Hepatocyte (in vitro differentiated cells): ENCODE data around the gene LCN2. TPM values are rescaled to one million over a fixed set of nuclear protein-coding genes. Genes with fewer than 3 reads are reported as not detected.
A peak's percentile ranks its signal among the peaks of the same experiment; 100 is the strongest.

Source experiments
- DNase-seq: peaks from one replicate; pipeline ENCODE4 v3.0.0-alpha.2; 2016; ENCODE audit warnings: low spot score
- H2AFZ ChIP-seq: fragments of 200-600 bp; sonication (generic); 2 replicates; pipeline ENCODE4 v1.6.0; 2016; ENCODE audit warnings: antibody characterized with exemption, mild to moderate bottlenecking
- H3K27ac ChIP-seq: fragments of 200-600 bp; sonication (generic); 2 replicates; pipeline ENCODE4 v1.5.1; 2016; ENCODE audit warnings: mild to moderate bottlenecking
- H3K27me3 ChIP-seq: fragments of 200-600 bp; sonication (generic); 2 replicates; pipeline ENCODE4 v1.6.1; 2016
- H3K36me3 ChIP-seq: fragments of 200-600 bp; sonication (generic); replicated peaks from 2 replicates; pipeline ENCODE4 v1.5.1; 2016; ENCODE audit warnings: low read depth; ENCODE audit not compliant: insufficient read depth
- H3K4me1 ChIP-seq: fragments of 200-600 bp; sonication (generic); 2 replicates; pipeline ENCODE4 v1.5.1; 2016; ENCODE audit warnings: mild to moderate bottlenecking, moderate library complexity; ENCODE audit not compliant: insufficient read depth
- H3K4me2 ChIP-seq: fragments of 200-600 bp; sonication (generic); 2 replicates; pipeline ENCODE4 v1.6.0; 2016
- H3K4me3 ChIP-seq: fragments of 200-600 bp; sonication (generic); 2 replicates; pipeline ENCODE4 v1.5.1; 2016; ENCODE audit warnings: mild to moderate bottlenecking
- H3K79me2 ChIP-seq: fragments of 200-600 bp; sonication (generic); 2 replicates; pipeline ENCODE4 v1.6.0; 2017; ENCODE audit warnings: mild to moderate bottlenecking
- H3K9me2 ChIP-seq: fragments of 200-600 bp; sonication (generic); replicated peaks from 2 replicates; pipeline ENCODE4 v1.6.0; 2017; ENCODE audit warnings: mild to moderate bottlenecking; ENCODE audit not compliant: insufficient read depth
- H3K9me3 ChIP-seq: fragments of 200-600 bp; sonication (generic); 2 replicates; pipeline ENCODE4 v1.5.1; 2016; ENCODE audit warnings: low read depth, mild to moderate bottlenecking
- H4K20me1 ChIP-seq: fragments of 200-600 bp; sonication (generic); 2 replicates; pipeline ENCODE4 v1.6.0; 2016; ENCODE audit warnings: mild to moderate bottlenecking; ENCODE audit not compliant: insufficient read depth, poor library complexity, severe bottlenecking
- EZH2 ChIP-seq: fragments of 200-600 bp; sonication (generic); IDR thresholded peaks from 2 replicates; pipeline ENCODE4 v1.6.1; 2016; ENCODE audit warnings: antibody characterized with exemption, mild to moderate bottlenecking, borderline replicate concordance
- EZH2phosphoT487 ChIP-seq: fragments of 200-600 bp; sonication (generic); IDR thresholded peaks from one replicate; pipeline ENCODE4 v1.6.1; 2018; ENCODE audit warnings: antibody characterized with exemption, mild to moderate bottlenecking, low read depth, moderate library complexity; ENCODE audit not compliant: unreplicated experiment, severe bottlenecking
- WGBS: methylation state at CpG from one replicate; pipeline ENCODE4 v1.1.6; 2016; ENCODE audit warnings: low lambda C conversion rate; ENCODE audit errors: missing lambda C conversion rate; 5-methylcytosine and 5-hydroxymethylcytosine counted together
- polyA plus RNA-seq: library from polyadenylated mRNA; unstranded; fragments of >200 nt; fragmentation: Nextera tagmentation; extraction: Ambion mirVana; gene quantifications from 2 replicates; pipeline ENCODE4 v1.2.1, GENCODE V29; 2016
- total RNA-seq: library from RNA; depleted of rRNA; stranded (reverse); fragments of >200 nt; gene quantifications from 2 replicates; pipeline ENCODE4 v1.2.3, GENCODE V29; 2014
- TF ChIP-seq, protein P1 (sequence below): fragments of 200-600 bp; sonication (generic); IDR thresholded peaks from 2 replicates; pipeline ENCODE4 v1.5.1; 2016; ENCODE audit warnings: antibody characterized with exemption, mild to moderate bottlenecking; ENCODE audit not compliant: poor library complexity

The LCN2 gene
- total and polyA plus RNA-seq, 2 experiments from 2014 or later, result 5.3 to 12.8 TPM

DNA sequence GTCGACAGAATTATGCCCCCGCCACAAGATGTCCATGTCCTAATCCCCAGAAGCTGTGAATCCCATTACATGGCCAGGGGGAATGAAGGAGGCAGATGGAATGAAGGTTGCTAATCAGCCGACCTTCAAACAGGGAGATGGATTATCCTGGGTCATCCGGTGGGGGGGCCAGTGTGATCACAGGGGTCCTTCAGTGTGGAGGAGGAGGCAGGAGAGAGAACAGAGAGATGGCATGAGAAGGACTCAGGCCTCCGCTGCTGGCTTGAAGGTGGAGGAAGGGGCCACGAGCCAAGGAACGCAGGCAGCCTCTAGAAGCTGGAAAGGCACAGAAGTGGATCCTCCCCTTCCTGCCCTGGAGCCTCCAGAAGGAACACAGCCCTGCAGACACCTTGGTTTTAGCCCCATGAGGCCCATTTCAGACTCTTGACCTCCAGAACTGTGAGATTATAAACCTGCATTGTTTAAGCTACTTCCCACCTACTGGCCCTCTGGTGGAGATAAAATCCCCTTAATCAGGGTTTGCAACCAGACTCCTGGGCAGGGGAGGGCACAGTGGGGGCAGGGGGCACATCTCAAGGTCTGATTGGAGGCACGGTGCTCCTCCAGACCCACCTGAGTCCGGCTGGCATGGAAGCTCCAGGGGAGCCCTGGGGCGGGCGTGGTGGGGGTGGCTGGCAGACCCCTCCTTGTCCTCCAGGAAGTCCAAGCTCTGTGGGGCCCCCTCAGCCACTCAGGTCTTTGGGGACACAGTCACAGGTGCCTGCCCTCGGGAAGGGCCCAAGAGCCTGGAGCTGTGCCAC lies 35.5 kb upstream of the LCN2 start:
- Histone ChIP-seq H3K36me3 (no peaks in the 10 kb centered on the region), H3K4me2 (peak overlapping the region; percentile 57), H2AFZ (no peak overlapping the region), H3K9me2 (no peaks in the 10 kb centered on the region), H3K4me1 (peaks cover 18% of the 10 kb centered on the region), H3K27ac (peak overlapping the region; percentile 100), H3K79me2 (peaks cover 20% of the 10 kb centered on the region), H3K27me3 (no peaks in the 10 kb centered on the region), H4K20me1 (no peaks in the 10 kb centered on the region), H3K9me3 (no peaks in the 10 kb centered on the region), H3K4me3 (no peak overlapping the region)
- TF ChIP-seq, protein P1, sequence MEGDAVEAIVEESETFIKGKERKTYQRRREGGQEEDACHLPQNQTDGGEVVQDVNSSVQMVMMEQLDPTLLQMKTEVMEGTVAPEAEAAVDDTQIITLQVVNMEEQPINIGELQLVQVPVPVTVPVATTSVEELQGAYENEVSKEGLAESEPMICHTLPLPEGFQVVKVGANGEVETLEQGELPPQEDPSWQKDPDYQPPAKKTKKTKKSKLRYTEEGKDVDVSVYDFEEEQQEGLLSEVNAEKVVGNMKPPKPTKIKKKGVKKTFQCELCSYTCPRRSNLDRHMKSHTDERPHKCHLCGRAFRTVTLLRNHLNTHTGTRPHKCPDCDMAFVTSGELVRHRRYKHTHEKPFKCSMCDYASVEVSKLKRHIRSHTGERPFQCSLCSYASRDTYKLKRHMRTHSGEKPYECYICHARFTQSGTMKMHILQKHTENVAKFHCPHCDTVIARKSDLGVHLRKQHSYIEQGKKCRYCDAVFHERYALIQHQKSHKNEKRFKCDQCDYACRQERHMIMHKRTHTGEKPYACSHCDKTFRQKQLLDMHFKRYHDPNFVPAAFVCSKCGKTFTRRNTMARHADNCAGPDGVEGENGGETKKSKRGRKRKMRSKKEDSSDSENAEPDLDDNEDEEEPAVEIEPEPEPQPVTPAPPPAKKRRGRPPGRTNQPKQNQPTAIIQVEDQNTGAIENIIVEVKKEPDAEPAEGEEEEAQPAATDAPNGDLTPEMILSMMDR, result no peak
- TF ChIP-seq EZH2phosphoT487, result no peak
- TF ChIP-seq EZH2, result no peak
- DNase-seq, result no peak
- 93% methylated on average over 12 of the region's 12 CpGs for WGBS

DNA sequence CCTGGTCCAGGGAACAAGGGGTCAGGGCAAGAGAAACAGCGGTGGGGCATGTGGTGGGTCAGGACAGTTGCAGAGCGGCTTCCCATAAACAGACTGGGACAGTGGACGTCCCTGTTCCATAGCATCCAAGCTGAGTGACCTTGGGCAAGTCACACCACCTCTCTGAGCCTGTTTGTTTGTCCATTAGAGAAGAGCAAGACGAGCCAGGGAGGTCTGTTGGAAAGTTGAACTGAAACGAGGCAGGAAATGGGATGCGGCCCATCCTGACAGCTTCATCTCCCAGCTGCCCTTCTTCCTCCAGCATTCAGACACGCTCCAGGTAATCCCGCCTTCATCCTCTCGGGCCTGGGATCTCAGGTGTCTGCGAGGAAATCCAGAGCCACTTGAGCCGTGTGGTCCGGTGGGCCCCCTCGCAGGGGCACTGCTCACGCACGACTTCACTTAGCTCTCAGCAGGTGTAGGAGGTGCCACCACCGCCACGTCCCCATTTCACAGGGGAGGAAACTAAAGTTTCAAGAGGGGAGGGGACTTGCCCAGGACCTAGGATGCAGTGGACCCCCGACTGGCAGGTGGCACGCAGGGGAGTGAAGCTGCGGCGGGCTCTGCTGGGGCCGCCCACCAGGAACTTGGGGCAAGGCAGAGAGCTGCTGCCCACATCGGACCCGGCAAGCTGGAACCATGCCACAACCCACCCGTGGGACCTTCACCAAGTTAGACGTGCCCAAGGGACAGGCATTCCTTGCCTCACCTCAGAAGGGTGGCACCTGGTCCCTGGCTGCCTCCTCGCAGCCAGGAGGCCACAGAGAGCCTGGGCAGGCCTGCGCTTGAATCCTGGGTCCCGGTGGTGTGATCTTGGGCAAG lies 34.7 kb upstream of the LCN2 start:
- Histone ChIP-seq H3K27ac (peak overlapping the region; percentile 100), H3K79me2 (peaks cover 19% of the 10 kb centered on the region), H3K27me3 (no peaks in the 10 kb centered on the region), H4K20me1 (no peaks in the 10 kb centered on the region), H3K4me1 (peaks cover 18% of the 10 kb centered on the region), H2AFZ (no peak overlapping the region), H3K9me3 (no peaks in the 10 kb centered on the region), H3K9me2 (no peaks in the 10 kb centered on the region), H3K4me2 (peak overlapping the region; percentile 57), H3K4me3 (no peak overlapping the region), H3K36me3 (no peaks in the 10 kb centered on the region)
- DNase-seq, result no peak
- WGBS, result 83% methylated on average over 29 of the region's 29 CpGs
- TF ChIP-seq EZH2phosphoT487 (no peak), EZH2 (no peak)
- TF ChIP-seq, protein P1, result no peak

DNA sequence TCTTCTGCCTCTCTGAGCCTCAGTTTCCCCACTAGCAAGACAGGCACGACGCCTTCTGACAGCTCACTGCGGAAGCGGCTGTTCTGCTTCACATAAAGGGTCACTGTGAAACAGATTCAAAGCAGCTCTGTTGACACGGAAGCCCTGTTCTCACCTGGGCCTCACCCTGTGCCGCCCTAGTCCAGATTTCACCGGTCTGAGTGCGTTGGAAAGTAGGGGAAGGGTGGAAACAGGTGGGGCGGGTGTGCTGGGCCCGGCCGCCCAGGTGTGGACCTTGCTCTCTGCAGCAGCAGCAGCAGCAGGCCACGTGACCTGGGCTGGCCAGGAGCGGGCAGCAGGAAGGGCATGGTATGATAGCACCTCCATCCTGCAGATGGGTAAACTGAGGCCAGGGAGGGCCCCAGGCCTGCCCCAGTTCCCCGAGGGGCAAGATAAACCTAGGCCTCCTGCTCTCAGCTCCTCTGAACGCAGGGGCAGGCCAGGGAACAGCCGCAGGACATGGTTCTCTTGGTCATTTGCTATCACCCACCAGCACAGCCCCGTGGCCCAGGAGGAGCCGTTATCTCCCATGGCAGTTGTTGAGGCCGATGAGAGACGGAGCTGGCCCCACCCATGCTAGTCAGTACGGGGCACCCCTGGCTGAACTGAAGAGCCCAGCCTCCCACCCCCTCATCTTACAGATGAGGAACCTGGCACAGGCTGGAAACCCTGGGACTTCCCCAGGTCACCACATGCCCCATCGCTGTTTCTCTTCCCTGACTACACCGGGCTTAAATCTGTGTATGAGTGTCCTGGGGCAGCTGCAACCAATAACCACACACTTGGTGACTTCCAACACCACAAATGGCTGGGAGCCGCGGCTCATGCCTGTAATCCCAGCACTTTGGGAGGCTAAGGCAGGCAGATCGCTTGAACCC lies 33.8 kb upstream of the LCN2 start:
- H3K27ac ChIP-seq, result peak overlapping the region; percentile 100
- peak overlapping the region; percentile 57 for H3K4me2 ChIP-seq
- no peaks in the 10 kb centered on the region for H3K9me2 ChIP-seq
- peak; percentile 94 for DNase-seq
- no peaks in the 10 kb centered on the region for H3K27me3 ChIP-seq
- TF ChIP-seq EZH2, result no peak
- TF ChIP-seq EZH2phosphoT487, result no peak
- TF ChIP-seq, protein P1, result no peak
- no peak overlapping the region for H2AFZ ChIP-seq
- H3K36me3 ChIP-seq, result no peaks in the 10 kb centered on the region
- H3K4me1 ChIP-seq, result peaks cover 18% of the 10 kb centered on the region
- H3K4me3 ChIP-seq, result no peak overlapping the region
- no peaks in the 10 kb centered on the region for H3K9me3 ChIP-seq
- peaks cover 19% of the 10 kb centered on the region for H3K79me2 ChIP-seq
- WGBS, result 69% methylated on average over 26 of the region's 26 CpGs
- H4K20me1 ChIP-seq, result no peaks in the 10 kb centered on the region
